GM18526 (cell line): Measurements from ENCODE around the gene RAD9A.

ENCODE experiments used
- POLR2A ChIP-seq: IDR thresholded peaks from 3 replicates; pipeline ENCODE4 v1.6.1; 2011; ENCODE audit not compliant: insufficient read length; ENCODE audit errors: extremely low read depth

RAD9A gene

GRCh38 chr11:67429722-67430121, 37.9 kb downstream of the RAD9A start:
- TF ChIP-seq POLR2A = no peak

- no peak for TF ChIP-seq POLR2A
Observed at GRCh38 chr11:67431346-67432249, 39.8 kb downstream of the RAD9A start.

GRCh38 chr11:67432655-67433349, 41.0 kb downstream of the RAD9A start:
- no peak for TF ChIP-seq POLR2A

- TF ChIP-seq POLR2A = peak; percentile 23
Observed at GRCh38 chr11:67433536-67434394, 42.0 kb downstream of the RAD9A start.

- TF ChIP-seq POLR2A = peak; percentile 51
Observed at GRCh38 chr11:67434395-67434881, 42.7 kb downstream of the RAD9A start.

- no peak for TF ChIP-seq POLR2A
Observed at GRCh38 chr11:67435031-67435726, 43.4 kb downstream of the RAD9A start.

GRCh38 chr11:67435727-67436458, 44.1 kb downstream of the RAD9A start:
- no peak for TF ChIP-seq POLR2A

GRCh38 chr11:67436459-67437081, 44.8 kb downstream of the RAD9A start:
- peak; percentile 55 for TF ChIP-seq POLR2A

GRCh38 chr11:67437082-67437808, 45.5 kb downstream of the RAD9A start, which contains the start of gene PTPRCAP:
TSS of gene PTPRCAP (minus strand) at chr11:67437682. CDS start at chr11:67437619, 63 bp downstream.
- peak; percentile 95 for TF ChIP-seq POLR2A

- no peak for TF ChIP-seq POLR2A
Observed at GRCh38 chr11:67437809-67438157, 46.0 kb downstream of the RAD9A start.

- TF ChIP-seq POLR2A = no peak
Observed at GRCh38 chr11:67438158-67438902, 46.5 kb downstream of the RAD9A start.
